ENCODE results near the gene EPHX1.
A peak's percentile ranks its signal among the peaks of the same experiment; 100 is the strongest.

The EPHX1 gene

GRCh38 chr1:225765982-225766674, 43.8 kb upstream of the EPHX1 start:
- H3K4me1 ChIP-seq = peaks cover 54% of the 10 kb centered on the region
- no peak for DNase-seq
- TF ChIP-seq CTCF (IDR thresholded peaks at IDR 0.05; ENCODE audit: low read depth, low read length) = no peak
- H3K9me3 ChIP-seq = no peaks in the 10 kb centered on the region
- H3K4me3 ChIP-seq (ENCODE audit: low read depth, low read length) = peak overlapping the region; percentile 9
- no peaks in the 10 kb centered on the region for H3K27me3 ChIP-seq
- no peaks in the 10 kb centered on the region for H3K36me3 ChIP-seq

- Histone ChIP-seq H3K9me3 (no peaks in the 10 kb centered on the region), H3K4me3 (ENCODE audit: low read depth, low read length) (peak overlapping the region; percentile 22), H3K36me3 (no peaks in the 10 kb centered on the region), H3K27me3 (no peaks in the 10 kb centered on the region), H3K4me1 (peaks cover 52% of the 10 kb centered on the region)
- TF ChIP-seq CTCF (IDR thresholded peaks at IDR 0.05; ENCODE audit: low read depth, low read length) = no peak
- DNase-seq = peak; percentile 82
Measured at GRCh38 chr1:225766967-225767633, 42.8 kb upstream of the EPHX1 start.

- Histone ChIP-seq H3K36me3 (no peaks in the 10 kb centered on the region), H3K4me1 (peaks cover 46% of the 10 kb centered on the region), H3K9me3 (no peaks in the 10 kb centered on the region), H3K27me3 (no peaks in the 10 kb centered on the region), H3K4me3 (ENCODE audit: low read depth, low read length) (peak overlapping the region; percentile 22; the same call in 1 of the 2 replicates)
- TF ChIP-seq CTCF (IDR thresholded peaks at IDR 0.05; ENCODE audit: low read depth, low read length) = no peak
- DNase-seq = peak; percentile 52
Measured at GRCh38 chr1:225767634-225768540, 42.0 kb upstream of the EPHX1 start.

GRCh38 chr1:225768662-225769426, 41.1 kb upstream of the EPHX1 start:
- Histone ChIP-seq H3K4me1 (peaks cover 42% of the 10 kb centered on the region), H3K27me3 (no peaks in the 10 kb centered on the region), H3K9me3 (no peaks in the 10 kb centered on the region), H3K36me3 (no peaks in the 10 kb centered on the region), H3K4me3 (ENCODE audit: low read depth, low read length) (no peak overlapping the region)
- TF ChIP-seq CTCF (IDR thresholded peaks at IDR 0.05; ENCODE audit: low read depth, low read length) = no peak
- DNase-seq = no peak

GRCh38 chr1:225769687-225770086, 40.2 kb upstream of the EPHX1 start:
- H3K36me3 ChIP-seq = no peaks in the 10 kb centered on the region
- H3K9me3 ChIP-seq = no peaks in the 10 kb centered on the region
- no peak overlapping the region for H3K4me3 ChIP-seq (ENCODE audit: low read depth, low read length)
- no peak for TF ChIP-seq CTCF (IDR thresholded peaks at IDR 0.05; ENCODE audit: low read depth, low read length)
- H3K27me3 ChIP-seq = no peaks in the 10 kb centered on the region
- no peak for DNase-seq
- peaks cover 37% of the 10 kb centered on the region for H3K4me1 ChIP-seq

All from BE2C (cell line).